ENCODE measurements around the gene GDPD1. TPM values are rescaled to one million over a fixed set of nuclear protein-coding genes. Genes with fewer than 3 reads are reported as not detected.

GDPD1 gene
- total and polyA plus RNA-seq, 9 of the 15 experiments (the other 6 are each of a cell fraction or from before 2014, with no cell fraction given): 5.7 to 15.2 (median 9.3) TPM

DNA sequence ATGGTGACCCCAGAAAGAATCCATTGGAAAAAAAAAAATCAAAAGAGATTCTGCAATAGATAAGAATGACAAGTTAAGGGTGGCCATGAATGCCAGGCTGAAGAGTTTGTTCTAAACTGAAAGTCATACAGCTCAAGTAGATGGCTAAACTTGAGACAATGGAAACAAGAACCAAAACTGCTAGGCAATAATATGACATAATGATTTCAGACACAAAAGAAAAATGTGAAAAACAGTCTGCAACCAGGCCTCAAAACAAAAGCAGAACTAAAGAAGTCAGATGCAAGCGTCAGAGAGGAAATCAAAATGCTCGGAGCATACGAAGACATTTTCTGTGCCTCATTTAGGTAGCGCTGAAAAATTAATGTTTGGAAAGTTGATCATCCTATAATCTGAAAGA lies 56.7 kb downstream of the GDPD1 start:
- no peak overlapping the region for H3K9ac ChIP-seq (ENCODE audit: insufficient read depth in 1 of 2, low read depth in 2 of 2, low read length in 2 of 2)
- no peak for DNase-seq (ENCODE audit: extremely low read depth in 1 of 4, low spot score in 3 of 4)
- H3K79me2 ChIP-seq (ENCODE audit: control insufficient read depth, insufficient read depth, low read length): no peaks in the 10 kb centered on the region
- H3K4me1 ChIP-seq (replicated peaks in 1 of 2; ENCODE audit: control insufficient read depth in 2 of 2, insufficient read depth in 2 of 2, low read length in 2 of 2): no peaks in the 10 kb centered on the region
- BruUV-seq (replicated peaks): no TSS peak
- no peak overlapping the region for H2AFZ ChIP-seq (ENCODE audit: low read depth, low read length)
- FAIRE-seq: no peak
- H3K4me3 ChIP-seq: no peak overlapping the region
- no peak overlapping the region for H3K27ac ChIP-seq (ENCODE audit: extremely low read depth, low read depth, low read length)
- H3K36me3 ChIP-seq (ENCODE audit: control insufficient read depth, insufficient read depth, low read length): peaks cover 11% of the 10 kb centered on the region; the same call in 1 of the 3 replicates
- 94% methylated on average over 4 of the region's 4 CpGs for WGBS (ENCODE audit: insufficient coverage, low coverage, missing lambda C conversion rate)
- ATAC-seq: no peak
- no peaks in the 10 kb centered on the region for H3K27me3 ChIP-seq (ENCODE audit: control insufficient read depth in 2 of 2, insufficient read depth in 2 of 2, low read length in 2 of 2)
- intact Hi-C loops (cut with micrococcal nuclease) (no loop called here), in situ Hi-C loops (cut with MboI) (no loop called here)
- no peak overlapping the region for H3K4me2 ChIP-seq (ENCODE audit: insufficient read depth, low read length)
- no peaks in the 10 kb centered on the region for H3K9me1 ChIP-seq (ENCODE audit: control insufficient read depth, insufficient read depth, low read length)
- ChIA-PET CTCF (ENCODE audit: low intra/inter-chr PET ratio) (no interaction called here), POLR2A (interaction anchor here (0.9 kb wide), 1 partner anchor 9 kb away, joined by 4 read pairs; no protein-coding TSS in a partner anchor)
- H3K9me3 ChIP-seq (replicated peaks; ENCODE audit: control insufficient read depth, insufficient read depth, low read depth, low read length): no peaks in the 10 kb centered on the region
- no peaks in the 10 kb centered on the region for H4K20me1 ChIP-seq (replicated peaks; ENCODE audit: control insufficient read depth, insufficient read depth, low read length)
- no peak for TF ChIP-seq ZNF316 (IDR thresholded peaks at IDR 0.05)
- TF ChIP-seq HIVEP1 (CRISPR knock-in tag; IDR thresholded peaks at IDR 0.05): no peak
- TF ChIP-seq, protein P1, sequence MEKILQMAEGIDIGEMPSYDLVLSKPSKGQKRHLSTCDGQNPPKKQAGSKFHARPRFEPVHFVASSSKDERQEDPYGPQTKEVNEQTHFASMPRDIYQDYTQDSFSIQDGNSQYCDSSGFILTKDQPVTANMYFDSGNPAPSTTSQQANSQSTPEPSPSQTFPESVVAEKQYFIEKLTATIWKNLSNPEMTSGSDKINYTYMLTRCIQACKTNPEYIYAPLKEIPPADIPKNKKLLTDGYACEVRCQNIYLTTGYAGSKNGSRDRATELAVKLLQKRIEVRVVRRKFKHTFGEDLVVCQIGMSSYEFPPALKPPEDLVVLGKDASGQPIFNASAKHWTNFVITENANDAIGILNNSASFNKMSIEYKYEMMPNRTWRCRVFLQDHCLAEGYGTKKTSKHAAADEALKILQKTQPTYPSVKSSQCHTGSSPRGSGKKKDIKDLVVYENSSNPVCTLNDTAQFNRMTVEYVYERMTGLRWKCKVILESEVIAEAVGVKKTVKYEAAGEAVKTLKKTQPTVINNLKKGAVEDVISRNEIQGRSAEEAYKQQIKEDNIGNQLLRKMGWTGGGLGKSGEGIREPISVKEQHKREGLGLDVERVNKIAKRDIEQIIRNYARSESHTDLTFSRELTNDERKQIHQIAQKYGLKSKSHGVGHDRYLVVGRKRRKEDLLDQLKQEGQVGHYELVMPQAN (IDR thresholded peaks at IDR 0.05; ENCODE audit: borderline replicate concordance): no peak
- no peak for TF ChIP-seq BMI1 (IDR thresholded peaks at IDR 0.05; ENCODE audit: low read length)
- no peak for TF ChIP-seq POLR2B (IDR thresholded peaks at IDR 0.05; ENCODE audit: low read depth, partially characterized antibody)
- TF ChIP-seq, protein P2, sequence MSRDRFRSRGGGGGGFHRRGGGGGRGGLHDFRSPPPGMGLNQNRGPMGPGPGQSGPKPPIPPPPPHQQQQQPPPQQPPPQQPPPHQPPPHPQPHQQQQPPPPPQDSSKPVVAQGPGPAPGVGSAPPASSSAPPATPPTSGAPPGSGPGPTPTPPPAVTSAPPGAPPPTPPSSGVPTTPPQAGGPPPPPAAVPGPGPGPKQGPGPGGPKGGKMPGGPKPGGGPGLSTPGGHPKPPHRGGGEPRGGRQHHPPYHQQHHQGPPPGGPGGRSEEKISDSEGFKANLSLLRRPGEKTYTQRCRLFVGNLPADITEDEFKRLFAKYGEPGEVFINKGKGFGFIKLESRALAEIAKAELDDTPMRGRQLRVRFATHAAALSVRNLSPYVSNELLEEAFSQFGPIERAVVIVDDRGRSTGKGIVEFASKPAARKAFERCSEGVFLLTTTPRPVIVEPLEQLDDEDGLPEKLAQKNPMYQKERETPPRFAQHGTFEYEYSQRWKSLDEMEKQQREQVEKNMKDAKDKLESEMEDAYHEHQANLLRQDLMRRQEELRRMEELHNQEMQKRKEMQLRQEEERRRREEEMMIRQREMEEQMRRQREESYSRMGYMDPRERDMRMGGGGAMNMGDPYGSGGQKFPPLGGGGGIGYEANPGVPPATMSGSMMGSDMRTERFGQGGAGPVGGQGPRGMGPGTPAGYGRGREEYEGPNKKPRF (IDR thresholded peaks at IDR 0.05; ENCODE audit: low read depth, low read length): no peak
- no peak for TF ChIP-seq NR2C1 (IDR thresholded peaks at IDR 0.05)
- TF ChIP-seq NR2C1 (tag; IDR thresholded peaks at IDR 0.05): no peak
- TF ChIP-seq, protein P3, sequence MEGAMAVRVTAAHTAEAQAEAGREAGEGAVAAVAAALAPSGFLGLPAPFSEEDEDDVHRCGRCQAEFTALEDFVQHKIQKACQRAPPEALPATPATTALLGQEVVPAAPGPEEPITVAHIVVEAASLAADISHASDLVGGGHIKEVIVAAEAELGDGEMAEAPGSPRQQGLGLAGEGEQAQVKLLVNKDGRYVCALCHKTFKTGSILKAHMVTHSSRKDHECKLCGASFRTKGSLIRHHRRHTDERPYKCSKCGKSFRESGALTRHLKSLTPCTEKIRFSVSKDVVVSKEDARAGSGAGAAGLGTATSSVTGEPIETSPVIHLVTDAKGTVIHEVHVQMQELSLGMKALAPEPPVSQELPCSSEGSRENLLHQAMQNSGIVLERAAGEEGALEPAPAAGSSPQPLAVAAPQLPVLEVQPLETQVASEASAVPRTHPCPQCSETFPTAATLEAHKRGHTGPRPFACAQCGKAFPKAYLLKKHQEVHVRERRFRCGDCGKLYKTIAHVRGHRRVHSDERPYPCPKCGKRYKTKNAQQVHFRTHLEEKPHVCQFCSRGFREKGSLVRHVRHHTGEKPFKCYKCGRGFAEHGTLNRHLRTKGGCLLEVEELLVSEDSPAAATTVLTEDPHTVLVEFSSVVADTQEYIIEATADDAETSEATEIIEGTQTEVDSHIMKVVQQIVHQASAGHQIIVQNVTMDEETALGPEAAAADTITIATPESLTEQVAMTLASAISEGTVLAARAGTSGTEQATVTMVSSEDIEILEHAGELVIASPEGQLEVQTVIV (CRISPR knock-in tag; IDR thresholded peaks at IDR 0.05; ENCODE audit: borderline replicate concordance): no peak
- TF ChIP-seq, protein P4, sequence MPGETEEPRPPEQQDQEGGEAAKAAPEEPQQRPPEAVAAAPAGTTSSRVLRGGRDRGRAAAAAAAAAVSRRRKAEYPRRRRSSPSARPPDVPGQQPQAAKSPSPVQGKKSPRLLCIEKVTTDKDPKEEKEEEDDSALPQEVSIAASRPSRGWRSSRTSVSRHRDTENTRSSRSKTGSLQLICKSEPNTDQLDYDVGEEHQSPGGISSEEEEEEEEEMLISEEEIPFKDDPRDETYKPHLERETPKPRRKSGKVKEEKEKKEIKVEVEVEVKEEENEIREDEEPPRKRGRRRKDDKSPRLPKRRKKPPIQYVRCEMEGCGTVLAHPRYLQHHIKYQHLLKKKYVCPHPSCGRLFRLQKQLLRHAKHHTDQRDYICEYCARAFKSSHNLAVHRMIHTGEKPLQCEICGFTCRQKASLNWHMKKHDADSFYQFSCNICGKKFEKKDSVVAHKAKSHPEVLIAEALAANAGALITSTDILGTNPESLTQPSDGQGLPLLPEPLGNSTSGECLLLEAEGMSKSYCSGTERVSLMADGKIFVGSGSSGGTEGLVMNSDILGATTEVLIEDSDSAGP (CRISPR knock-in tag; IDR thresholded peaks at IDR 0.05): no peak
- TF ChIP-seq POLR2AphosphoS2 (IDR thresholded peaks at IDR 0.05; ENCODE audit: low read length): no peak
- TF ChIP-seq, protein P5, sequence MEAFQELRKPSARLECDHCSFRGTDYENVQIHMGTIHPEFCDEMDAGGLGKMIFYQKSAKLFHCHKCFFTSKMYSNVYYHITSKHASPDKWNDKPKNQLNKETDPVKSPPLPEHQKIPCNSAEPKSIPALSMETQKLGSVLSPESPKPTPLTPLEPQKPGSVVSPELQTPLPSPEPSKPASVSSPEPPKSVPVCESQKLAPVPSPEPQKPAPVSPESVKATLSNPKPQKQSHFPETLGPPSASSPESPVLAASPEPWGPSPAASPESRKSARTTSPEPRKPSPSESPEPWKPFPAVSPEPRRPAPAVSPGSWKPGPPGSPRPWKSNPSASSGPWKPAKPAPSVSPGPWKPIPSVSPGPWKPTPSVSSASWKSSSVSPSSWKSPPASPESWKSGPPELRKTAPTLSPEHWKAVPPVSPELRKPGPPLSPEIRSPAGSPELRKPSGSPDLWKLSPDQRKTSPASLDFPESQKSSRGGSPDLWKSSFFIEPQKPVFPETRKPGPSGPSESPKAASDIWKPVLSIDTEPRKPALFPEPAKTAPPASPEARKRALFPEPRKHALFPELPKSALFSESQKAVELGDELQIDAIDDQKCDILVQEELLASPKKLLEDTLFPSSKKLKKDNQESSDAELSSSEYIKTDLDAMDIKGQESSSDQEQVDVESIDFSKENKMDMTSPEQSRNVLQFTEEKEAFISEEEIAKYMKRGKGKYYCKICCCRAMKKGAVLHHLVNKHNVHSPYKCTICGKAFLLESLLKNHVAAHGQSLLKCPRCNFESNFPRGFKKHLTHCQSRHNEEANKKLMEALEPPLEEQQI (IDR thresholded peaks at IDR 0.05): no peak
- no peak for TF ChIP-seq XRCC3 (IDR thresholded peaks at IDR 0.05)

Data from K562 (cell line).